NCI-H82 treated with DMSO at 0.1 percent for 48 hours (cell line): Measurements from ENCODE around the gene TRIP11.

Experiments
- DNase-seq: peaks from one replicate; lab custom pipeline; 2025; ENCODE audit not compliant: unreplicated experiment; lab: John Stamatoyannopoulos, UW

TRIP11 gene

GRCh38 chr14:91925727-91926121, 114.1 kb downstream of the TRIP11 start:
- DNase-seq = no peak

- DNase-seq = no peak
Measured at GRCh38 chr14:91925001-91925726, 114.7 kb downstream of the TRIP11 start.

GRCh38 chr14:91920526-91920925, 119.3 kb downstream of the TRIP11 start:
- no peak for DNase-seq

GRCh38 chr14:91919814-91920213, 120.0 kb downstream of the TRIP11 start:
- DNase-seq = no peak

- DNase-seq = no peak
Measured at GRCh38 chr14:91918186-91918883, 121.5 kb downstream of the TRIP11 start.
